ENCODE measurements around the gene DDX17. TPM values are rescaled to one million over a fixed set of nuclear protein-coding genes. Genes with fewer than 3 reads are reported as not detected.

DDX17 gene
- total and polyA plus RNA-seq, 2 donors from 2014 or later: 133 to 509 TPM

DNA sequence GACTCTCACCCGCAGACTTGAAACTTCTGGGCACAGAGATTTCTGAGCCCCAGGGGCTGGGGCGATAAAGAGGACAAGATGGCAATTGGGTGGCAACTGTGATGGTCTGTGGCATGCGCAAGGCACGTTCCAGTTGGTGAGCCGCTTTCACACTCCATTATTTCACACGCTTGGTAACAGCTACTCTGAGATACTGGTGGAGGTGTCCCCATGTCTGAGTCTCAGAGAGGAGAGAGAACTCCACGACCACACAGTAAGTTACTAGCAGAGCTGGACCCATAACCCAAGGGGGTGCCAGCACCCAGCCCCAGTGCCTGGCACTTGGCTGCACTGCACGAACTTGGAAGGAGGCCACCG is 45.1 kb downstream of the DDX17 start:
- FAIRE-seq (no peak), DNase-seq (peak in 1 of 5 donors; percentile 30)
- no peaks in the 10 kb centered on the region for H3K9me3 ChIP-seq (ENCODE audit: control insufficient read depth in 2 of 3, insufficient read depth in 1 of 3, low read length in 3 of 3)
- no peaks in the 10 kb centered on the region for H3K36me3 ChIP-seq (ENCODE audit: control insufficient read depth in 2 of 3, insufficient read depth in 3 of 3, low read length in 3 of 3)
- intact Hi-C loops (cut with DNase I): no loop called here
- H3K4me1 ChIP-seq (ENCODE audit: control insufficient read depth in 2 of 3, insufficient read depth in 2 of 3, low read depth in 1 of 3, low read length in 3 of 3): no peaks in the 10 kb centered on the region
- no peak overlapping the region for H3K27ac ChIP-seq (ENCODE audit: low read depth in 2 of 2, low read length in 2 of 2)
- TF ChIP-seq, protein P1, sequence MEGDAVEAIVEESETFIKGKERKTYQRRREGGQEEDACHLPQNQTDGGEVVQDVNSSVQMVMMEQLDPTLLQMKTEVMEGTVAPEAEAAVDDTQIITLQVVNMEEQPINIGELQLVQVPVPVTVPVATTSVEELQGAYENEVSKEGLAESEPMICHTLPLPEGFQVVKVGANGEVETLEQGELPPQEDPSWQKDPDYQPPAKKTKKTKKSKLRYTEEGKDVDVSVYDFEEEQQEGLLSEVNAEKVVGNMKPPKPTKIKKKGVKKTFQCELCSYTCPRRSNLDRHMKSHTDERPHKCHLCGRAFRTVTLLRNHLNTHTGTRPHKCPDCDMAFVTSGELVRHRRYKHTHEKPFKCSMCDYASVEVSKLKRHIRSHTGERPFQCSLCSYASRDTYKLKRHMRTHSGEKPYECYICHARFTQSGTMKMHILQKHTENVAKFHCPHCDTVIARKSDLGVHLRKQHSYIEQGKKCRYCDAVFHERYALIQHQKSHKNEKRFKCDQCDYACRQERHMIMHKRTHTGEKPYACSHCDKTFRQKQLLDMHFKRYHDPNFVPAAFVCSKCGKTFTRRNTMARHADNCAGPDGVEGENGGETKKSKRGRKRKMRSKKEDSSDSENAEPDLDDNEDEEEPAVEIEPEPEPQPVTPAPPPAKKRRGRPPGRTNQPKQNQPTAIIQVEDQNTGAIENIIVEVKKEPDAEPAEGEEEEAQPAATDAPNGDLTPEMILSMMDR (IDR thresholded peaks at IDR 0.05; ENCODE audit: borderline replicate concordance, extremely low read depth, insufficient read depth): no peak
- peak overlapping the region in 1 of 3 donors; percentile 26 for H3K9ac ChIP-seq (ENCODE audit: low read length in 3 of 3)
- peak overlapping the region in 1 of 3 donors; percentile 19 for H3K4me3 ChIP-seq (ENCODE audit: low read length in 3 of 3)
- H3K27me3 ChIP-seq (ENCODE audit: control insufficient read depth, insufficient read depth, low read length): no peaks in the 10 kb centered on the region

DNA sequence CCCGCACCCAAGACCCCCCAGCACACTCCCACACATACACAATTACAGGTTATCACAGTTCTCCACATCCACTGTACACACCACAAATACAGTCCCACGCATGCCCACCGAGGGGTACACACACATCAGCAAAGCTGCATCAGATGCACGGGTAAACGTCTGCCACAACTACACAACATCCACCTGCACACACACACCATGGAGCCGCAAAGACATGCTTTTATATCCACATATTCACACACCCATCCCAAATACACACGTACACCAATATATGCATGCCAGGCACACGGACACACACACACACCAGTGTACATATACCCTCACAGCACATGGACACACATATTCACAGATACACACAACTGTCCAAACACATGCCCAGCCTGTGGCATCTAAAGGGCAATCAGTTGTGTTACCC is 45.7 kb downstream of the DDX17 start:
- FAIRE-seq (no peak), DNase-seq (peak in 2 of 5 donors; percentile 29 to 41)
- Histone ChIP-seq H3K4me1 (ENCODE audit: control insufficient read depth in 2 of 3, insufficient read depth in 2 of 3, low read depth in 1 of 3, low read length in 3 of 3) (no peaks in the 10 kb centered on the region), H3K27ac (ENCODE audit: low read depth in 2 of 2, low read length in 2 of 2) (no peak overlapping the region), H3K4me3 (ENCODE audit: low read length in 3 of 3) (no peak overlapping the region), H3K9me3 (ENCODE audit: control insufficient read depth in 2 of 3, insufficient read depth in 1 of 3, low read length in 3 of 3) (no peaks in the 10 kb centered on the region), H3K36me3 (ENCODE audit: control insufficient read depth in 2 of 3, insufficient read depth in 3 of 3, low read length in 3 of 3) (no peaks in the 10 kb centered on the region), H3K27me3 (ENCODE audit: control insufficient read depth, insufficient read depth, low read length) (no peaks in the 10 kb centered on the region), H3K9ac (ENCODE audit: low read length in 3 of 3) (no peak overlapping the region)
- TF ChIP-seq, protein P1 (IDR thresholded peaks at IDR 0.05; ENCODE audit: borderline replicate concordance, extremely low read depth, insufficient read depth): no peak
- intact Hi-C loops (cut with DNase I): no loop called here

DNA sequence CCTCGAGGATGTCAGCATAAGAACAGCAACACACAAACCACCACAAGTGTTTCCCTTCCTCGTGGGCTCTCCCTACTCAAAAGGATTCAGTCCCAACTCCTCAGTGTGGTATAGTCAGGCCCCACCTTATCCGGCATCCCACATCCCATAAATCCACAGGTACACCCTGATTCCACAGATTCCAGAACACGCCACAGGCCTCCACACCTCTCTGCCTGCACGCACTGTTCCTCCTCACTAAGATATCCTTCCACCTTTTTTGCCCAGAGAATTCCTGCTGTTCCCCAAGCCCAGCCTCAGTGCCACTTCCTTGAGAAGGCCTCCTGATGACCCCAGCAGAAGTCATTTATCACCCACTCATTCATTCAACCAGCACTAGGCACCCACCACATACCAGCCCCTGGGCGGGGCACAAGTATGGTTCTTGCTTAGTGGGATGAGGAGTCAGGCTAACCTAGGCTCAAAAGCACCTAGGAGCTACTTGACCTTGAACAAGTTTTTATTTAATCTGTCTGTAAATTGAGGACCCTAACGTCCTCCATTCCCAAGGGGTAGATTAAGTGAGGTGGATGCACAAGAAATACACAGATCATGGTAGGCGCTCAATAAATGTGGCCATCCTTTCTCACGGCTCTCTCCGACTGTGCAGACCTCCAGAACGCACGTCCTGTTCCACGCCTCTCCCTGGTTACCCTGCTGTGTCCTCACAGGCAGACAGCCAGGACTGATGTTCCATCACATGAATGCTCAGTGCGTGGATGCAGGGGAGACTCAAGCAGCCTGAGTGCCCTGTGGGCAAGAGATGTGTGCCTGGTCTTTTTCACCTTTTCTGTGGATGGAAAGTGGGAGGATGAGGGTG is 49.0 kb downstream of the DDX17 start:
- no peak for FAIRE-seq

More for the DNA sequence above, 49.0 kb downstream of the DDX17 start:
- intact Hi-C loops (cut with DNase I): no loop called here
- DNase-seq: peak in 1 of 5 donors; percentile 41
- no peak overlapping the region for H3K27ac ChIP-seq (ENCODE audit: low read depth in 2 of 2, low read length in 2 of 2)
- H3K27me3 ChIP-seq (ENCODE audit: control insufficient read depth, insufficient read depth, low read length): peaks cover 12% of the 10 kb centered on the region
- H3K4me1 ChIP-seq (ENCODE audit: control insufficient read depth in 2 of 3, insufficient read depth in 2 of 3, low read depth in 1 of 3, low read length in 3 of 3): peaks cover 0 to 2% (median 0%) of the 10 kb centered on the region in 3 donors
- H3K4me3 ChIP-seq (ENCODE audit: low read length in 3 of 3): no peak overlapping the region
- TF ChIP-seq, protein P1 (IDR thresholded peaks at IDR 0.05; ENCODE audit: borderline replicate concordance, extremely low read depth, insufficient read depth): no peak
- no peak overlapping the region for H3K9ac ChIP-seq (ENCODE audit: low read length in 3 of 3)
- H3K9me3 ChIP-seq (ENCODE audit: control insufficient read depth in 2 of 3, insufficient read depth in 1 of 3, low read length in 3 of 3): no peaks in the 10 kb centered on the region
- H3K36me3 ChIP-seq (ENCODE audit: control insufficient read depth in 2 of 3, insufficient read depth in 3 of 3, low read length in 3 of 3): no peaks in the 10 kb centered on the region
